GM19452 (cell line): Measurements from ENCODE around the gene MCAM.

ENCODE experiments used
- ATAC-seq: cut with Tn5 transposase; IDR thresholded peaks from one replicate; pipeline ENCODE4 v1.9.1; 2021; ENCODE audit not compliant: unreplicated experiment

MCAM gene

GRCh38 chr11:119345685-119346084 lies 28.8 kb upstream of the MCAM start:
- ATAC-seq = no peak

DNA sequence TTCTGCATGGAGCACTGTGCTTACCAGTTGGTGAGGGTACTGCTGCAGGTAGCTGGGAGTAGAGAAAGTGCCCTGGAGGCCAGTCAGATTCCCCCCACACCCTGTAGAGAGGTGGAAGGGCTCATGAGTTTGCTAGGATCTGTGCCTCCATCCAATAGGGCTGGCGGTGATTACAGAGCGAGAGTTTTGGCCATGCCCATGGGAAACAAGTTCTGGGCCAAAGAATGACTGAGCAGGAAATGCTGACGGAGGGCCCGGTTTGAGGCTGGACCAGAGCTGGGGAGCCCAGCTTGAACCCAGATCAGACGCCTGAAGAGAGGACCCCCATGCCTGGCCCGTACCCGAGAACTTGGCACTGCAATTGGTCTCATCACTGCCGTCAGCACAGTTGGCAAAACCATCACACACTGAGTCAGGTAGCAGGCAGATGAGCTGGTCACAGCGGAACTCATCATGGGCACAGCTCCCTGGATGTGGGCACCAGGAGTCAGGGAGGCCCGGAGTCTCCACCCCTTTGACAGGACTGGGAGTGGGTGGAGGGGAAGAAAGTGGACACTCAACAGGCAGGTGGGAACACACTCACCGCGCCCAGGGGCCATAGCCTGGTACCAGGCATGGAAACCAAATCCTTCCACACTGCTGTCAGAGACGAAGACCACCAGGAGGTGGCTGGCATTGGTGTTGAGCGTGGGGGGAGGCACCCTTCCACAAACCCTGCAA lies 27.5 kb upstream of the MCAM start:
- no peak for ATAC-seq

- no peak for ATAC-seq
Observed at GRCh38 chr11:119343726-119344125, 26.8 kb upstream of the MCAM start.

GRCh38 chr11:119342362-119343130 lies 25.6 kb upstream of the MCAM start:
- ATAC-seq = no peak

DNA sequence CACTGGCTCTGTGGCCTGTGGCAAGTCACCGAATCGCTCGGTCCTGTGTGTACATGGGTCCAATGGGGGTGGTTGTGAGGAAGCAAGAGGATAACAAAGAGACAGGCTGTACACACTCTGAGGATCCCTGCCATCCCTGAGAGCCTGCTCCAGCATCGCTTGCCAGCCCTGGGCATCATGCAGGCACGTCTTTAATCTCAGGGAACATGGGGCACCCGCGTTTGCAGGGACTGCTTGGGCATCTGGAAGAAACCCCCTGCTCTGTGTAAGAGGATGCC lies 25.0 kb upstream of the MCAM start:
- no peak for ATAC-seq

- no peak for ATAC-seq
Observed at GRCh38 chr11:119341222-119342022, 24.5 kb upstream of the MCAM start.

DNA sequence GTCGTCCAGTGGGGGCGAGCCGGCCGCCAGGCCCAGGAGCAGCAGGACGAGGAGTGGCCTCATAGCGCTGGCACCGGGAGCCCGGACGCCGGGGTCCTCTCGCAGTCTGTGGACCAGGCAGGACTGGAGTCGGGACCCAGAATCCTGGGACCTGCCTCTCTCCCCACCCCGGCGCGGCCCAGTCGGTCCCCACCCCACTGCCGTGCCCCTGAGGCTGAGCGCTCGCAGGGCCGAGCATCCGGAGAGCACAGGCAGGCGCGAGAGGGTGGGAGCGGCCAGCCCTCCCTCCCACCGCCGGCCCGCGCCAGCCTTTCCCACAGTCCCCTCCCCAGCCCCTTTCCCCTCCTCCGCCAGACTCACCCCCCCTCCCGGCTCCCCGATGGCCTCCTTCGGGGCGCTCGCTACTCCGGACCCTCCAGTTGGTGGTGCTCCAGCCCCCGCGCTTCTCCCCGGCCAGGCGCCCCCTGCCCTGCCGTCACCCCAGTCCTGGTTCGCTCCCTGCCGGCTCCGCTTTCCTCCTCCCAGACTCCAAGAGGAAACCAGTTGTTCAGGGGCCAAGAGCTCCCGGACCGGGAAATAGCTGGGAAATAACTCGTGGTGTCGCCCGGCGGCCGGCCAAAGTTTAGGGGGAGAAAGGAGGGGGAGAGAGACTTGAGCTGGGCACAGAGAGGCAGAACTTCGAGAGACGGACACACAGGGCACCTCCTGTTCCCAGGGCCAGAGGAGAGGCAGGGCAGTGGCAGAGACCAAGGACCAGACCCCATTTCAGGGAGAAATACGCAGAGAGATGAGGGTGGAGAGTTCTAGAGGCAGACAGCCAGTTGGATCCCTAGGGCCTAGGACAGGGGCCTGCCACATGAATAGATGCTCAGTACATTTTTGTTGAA lies 23.6 kb upstream of the MCAM start, which contains the start of gene C1QTNF5:
C1QTNF5 (minus strand) TSS at position 549 of the 887 bp plus-strand sequence; CDS start at position 63, 486 bp downstream.
- ATAC-seq = no peak

GRCh38 chr11:119339589-119340334 lies 22.8 kb upstream of the MCAM start:
- ATAC-seq = no peak

GRCh38 chr11:119338965-119339588 lies 22.1 kb upstream of the MCAM start:
- no peak for ATAC-seq

DNA sequence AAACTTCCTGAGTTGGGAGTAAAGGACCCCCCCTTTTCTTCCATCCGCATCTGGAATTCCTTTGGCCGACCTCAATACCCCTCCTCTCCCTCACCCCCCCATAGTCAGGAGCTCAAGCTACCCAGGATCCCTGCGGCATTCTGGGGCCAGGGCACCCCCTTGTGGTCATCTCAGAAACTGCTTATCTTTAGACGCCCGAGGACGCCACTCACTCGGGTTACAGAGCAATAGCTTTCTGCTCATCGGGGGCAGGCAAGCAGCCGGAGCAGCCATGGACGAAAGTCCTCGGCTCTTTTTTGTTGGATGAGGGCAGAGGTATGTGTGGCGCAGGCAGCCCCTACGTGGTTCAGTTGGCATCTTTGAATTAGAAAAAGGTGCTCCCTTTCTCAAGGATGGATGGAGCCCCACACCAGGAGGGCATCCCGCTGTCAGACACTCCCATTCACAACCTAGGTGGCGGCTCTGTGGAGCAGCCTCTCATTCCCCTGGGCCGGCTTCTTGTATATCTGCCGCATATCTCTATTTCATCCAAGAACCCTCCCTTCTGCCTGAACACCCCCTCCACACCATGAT lies 21.5 kb upstream of the MCAM start:
- ATAC-seq = no peak

GRCh38 chr11:119337581-119338317 lies 20.8 kb upstream of the MCAM start:
- ATAC-seq = no peak

GRCh38 chr11:119336744-119337469 lies 20.0 kb upstream of the MCAM start:
- no peak for ATAC-seq

DNA sequence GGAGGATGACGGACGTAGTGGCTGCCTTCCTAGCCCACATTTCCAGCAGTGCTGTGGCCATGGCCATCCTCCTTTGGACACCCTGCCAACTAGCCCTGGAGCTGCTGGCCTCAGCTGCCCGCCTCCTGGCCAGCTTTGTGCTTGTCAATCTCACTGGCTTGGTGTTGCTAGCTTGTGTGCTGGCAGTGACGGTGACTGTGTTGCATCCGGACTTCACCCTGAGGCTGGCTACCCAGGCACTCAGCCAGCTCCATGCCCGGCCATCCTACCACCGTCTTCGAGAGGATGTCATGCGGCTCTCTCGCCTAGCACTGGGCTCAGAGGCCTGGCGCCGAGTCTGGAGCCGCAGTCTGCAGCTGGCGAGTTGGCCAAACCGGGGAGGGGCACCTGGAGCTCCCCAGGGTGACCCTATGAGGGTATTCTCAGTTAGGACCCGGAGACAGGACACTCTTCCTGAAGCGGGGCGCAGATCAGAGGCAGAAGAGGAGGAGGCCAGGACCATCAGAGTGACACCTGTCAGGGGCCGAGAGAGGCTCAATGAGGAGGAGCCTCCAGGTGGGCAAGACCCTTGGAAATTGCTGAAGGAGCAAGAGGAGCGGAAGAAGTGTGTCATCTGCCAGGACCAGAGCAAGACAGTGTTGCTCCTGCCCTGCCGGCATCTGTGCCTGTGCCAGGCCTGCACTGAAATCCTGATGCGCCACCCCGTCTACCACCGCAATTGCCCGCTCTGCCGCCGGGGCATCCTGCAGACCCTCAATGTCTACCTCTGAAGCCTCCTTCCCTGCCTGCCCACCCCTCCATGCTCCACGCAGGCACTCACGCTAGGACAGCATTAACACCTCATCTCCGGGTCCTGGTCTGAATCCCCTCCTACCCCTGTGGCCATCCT lies 19.0 kb upstream of the MCAM start:
- no peak for ATAC-seq

DNA sequence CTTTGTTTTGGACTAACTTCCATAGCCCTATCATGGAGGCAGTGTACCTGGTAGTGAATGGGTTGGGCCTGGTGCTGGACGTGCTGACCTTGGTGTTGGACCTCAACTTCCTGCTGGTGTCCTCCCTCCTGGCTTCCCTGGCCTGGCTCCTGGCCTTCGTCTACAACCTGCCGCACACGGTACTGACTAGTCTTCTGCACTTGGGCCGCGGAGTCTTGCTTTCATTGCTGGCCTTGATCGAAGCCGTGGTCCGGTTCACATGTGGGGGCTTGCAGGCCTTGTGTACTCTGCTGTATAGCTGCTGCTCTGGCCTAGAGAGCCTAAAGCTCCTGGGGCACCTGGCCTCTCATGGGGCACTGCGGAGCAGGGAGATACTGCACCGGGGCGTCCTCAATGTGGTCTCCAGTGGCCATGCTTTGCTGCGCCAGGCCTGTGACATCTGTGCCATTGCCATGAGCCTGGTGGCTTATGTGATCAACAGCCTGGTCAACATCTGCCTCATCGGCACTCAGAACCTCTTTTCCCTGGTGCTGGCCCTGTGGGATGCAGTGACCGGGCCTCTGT lies 18.2 kb upstream of the MCAM start:
- no peak for ATAC-seq

DNA sequence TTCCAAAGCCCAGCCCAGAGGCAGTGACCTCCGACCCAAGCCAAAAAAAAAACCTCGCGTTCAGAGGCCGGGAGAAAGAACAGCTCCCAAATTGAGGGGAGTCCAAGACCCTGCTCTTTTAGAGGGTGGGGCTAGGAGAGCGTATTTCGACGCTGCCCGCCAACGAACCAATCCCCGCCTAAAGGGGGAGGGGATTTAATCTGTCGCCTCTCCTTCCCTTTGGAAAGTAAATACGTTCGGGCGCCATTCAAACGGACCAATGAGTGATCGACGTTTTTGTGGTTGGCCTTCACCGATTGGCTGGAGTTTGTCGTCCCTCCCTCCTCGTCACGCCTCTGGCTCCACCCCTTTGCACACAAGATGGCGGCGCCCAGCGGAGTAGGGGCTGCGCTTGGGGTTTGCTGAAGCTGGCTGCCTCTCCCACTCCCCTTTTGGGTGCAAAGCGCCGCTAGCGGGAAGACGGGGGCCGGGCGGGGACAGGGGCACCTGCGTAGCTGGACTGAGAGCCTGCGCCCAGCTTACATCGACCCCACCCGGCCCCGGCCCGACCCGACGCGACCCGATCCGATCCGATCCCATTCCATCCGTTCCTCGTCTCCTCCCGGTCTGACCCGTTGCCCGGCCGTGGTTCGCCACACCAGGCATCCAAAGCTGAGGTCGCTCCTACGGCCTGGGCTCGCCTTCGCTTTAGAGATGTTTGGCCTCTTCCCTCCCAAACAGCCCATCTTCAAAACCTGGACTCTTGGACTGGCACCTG lies 17.4 kb upstream of the MCAM start, which contains the start of gene RNF26:
RNF26 (plus strand) TSS at position 354 of the 757 bp plus-strand sequence. CDS start 596 bp downstream, outside the sequence.
- peak; percentile 97 for ATAC-seq
